HEK293 (cell line): ENCODE results near the gene C11orf54.

Experiments used
- EGR2 ChIP-seq: fragments of 450-650 bp; formaldehyde crosslinking; IDR thresholded peaks from 2 replicates; pipeline ENCODE4 v1.5.1; 2016; ENCODE audit warnings: low read depth, missing biosample characterization, missing genetic modification characterization
- GLI4 ChIP-seq: fragments of 450-650 bp; formaldehyde crosslinking; IDR thresholded peaks from 2 replicates; pipeline ENCODE4 v1.5.1; 2016; ENCODE audit warnings: missing biosample characterization, missing genetic modification characterization
- TCF7L2 ChIP-seq: IDR thresholded peaks from 2 replicates; pipeline ENCODE4 v1.6.1; 2011; ENCODE audit warnings: low read depth, mild to moderate bottlenecking, inconsistent platforms, low read length, moderate library complexity, borderline replicate concordance
- WT1 ChIP-seq: fragments of 450-650 bp; formaldehyde crosslinking; IDR thresholded peaks from 2 replicates; pipeline ENCODE4 v1.5.1; 2016; ENCODE audit warnings: missing biosample characterization, missing genetic modification characterization
- YY1 ChIP-seq: fragments of 450-650 bp; formaldehyde crosslinking; IDR thresholded peaks from 2 replicates; pipeline ENCODE4 v1.5.1; 2018; ENCODE audit warnings: missing biosample characterization, missing genetic modification characterization
- ZBTB20 ChIP-seq: fragments of 450-650 bp; formaldehyde crosslinking; IDR thresholded peaks from 2 replicates; pipeline ENCODE4 v1.5.1; 2016; ENCODE audit warnings: missing biosample characterization, missing genetic modification characterization
- ZBTB21 ChIP-seq: fragments of 450-650 bp; formaldehyde crosslinking; IDR thresholded peaks from 2 replicates; pipeline ENCODE4 v1.5.1; 2017; ENCODE audit warnings: missing biosample characterization, missing genetic modification characterization
- ZNF138 ChIP-seq: fragments of 450-650 bp; formaldehyde crosslinking; IDR thresholded peaks from 2 replicates; pipeline ENCODE4 v1.5.1; 2016; ENCODE audit warnings: missing biosample characterization, missing genetic modification characterization, borderline replicate concordance
- ZNF157 ChIP-seq: fragments of 450-650 bp; formaldehyde crosslinking; IDR thresholded peaks from 2 replicates; pipeline ENCODE4 v1.5.1; 2016; ENCODE audit warnings: missing biosample characterization, missing genetic modification characterization
- ZNF184 ChIP-seq: fragments of 450-650 bp; IDR thresholded peaks from 2 replicates; pipeline ENCODE4 v1.5.1; 2018; ENCODE audit warnings: missing biosample characterization, mild to moderate bottlenecking, missing genetic modification characterization
- ZNF19 ChIP-seq: fragments of 450-650 bp; formaldehyde crosslinking; IDR thresholded peaks from 2 replicates; pipeline ENCODE4; 2016; ENCODE audit warnings: missing biosample characterization, missing genetic modification characterization, low read depth
- ZNF2 ChIP-seq: fragments of 450-650 bp; formaldehyde crosslinking; IDR thresholded peaks from 2 replicates; pipeline ENCODE4 v1.5.1; 2016; ENCODE audit warnings: missing biosample characterization, missing genetic modification characterization
- ZNF202 ChIP-seq: fragments of 450-650 bp; formaldehyde crosslinking; IDR thresholded peaks from 2 replicates; pipeline ENCODE4 v1.5.1; 2016; ENCODE audit warnings: missing biosample characterization, missing genetic modification characterization, borderline replicate concordance
- ZNF274 ChIP-seq, 2 experiments: fragments of 200-500 bp in 1 of 2; fragments of 450-650 bp in 1 of 2; sonication (Bioruptor generic) in 1 of 2; formaldehyde crosslinking in 1 of 2; IDR thresholded peaks; 2 replicates each; pipeline versions ENCODE4 v1.5.1 to v1.6.1; 2014 to 2016; ENCODE audit warnings: borderline replicate concordance in 1 of 2, inconsistent platforms in 1 of 2, low read length in 1 of 2, missing biosample characterization in 1 of 2, missing genetic modification characterization in 1 of 2
- ZNF350 ChIP-seq: fragments of 450-650 bp; formaldehyde crosslinking; IDR thresholded peaks from 2 replicates; pipeline ENCODE4 v1.5.0; 2017; ENCODE audit warnings: missing biosample characterization, mild to moderate bottlenecking, missing genetic modification characterization
- ZNF416 ChIP-seq: fragments of 450-650 bp; formaldehyde crosslinking; IDR thresholded peaks from 2 replicates; pipeline ENCODE4 v1.5.1; 2016; ENCODE audit warnings: missing biosample characterization, missing genetic modification characterization
- ZNF423 ChIP-seq: fragments of 450-650 bp; formaldehyde crosslinking; IDR thresholded peaks from 2 replicates; pipeline ENCODE4 v1.5.1; 2016; ENCODE audit warnings: missing biosample characterization, missing genetic modification characterization
- ZNF501 ChIP-seq: fragments of 450-650 bp; formaldehyde crosslinking; IDR thresholded peaks from 2 replicates; pipeline ENCODE4 v1.5.1; 2016; ENCODE audit warnings: missing biosample characterization, missing genetic modification characterization
- ZNF544 ChIP-seq: fragments of 450-650 bp; formaldehyde crosslinking; IDR thresholded peaks from 2 replicates; pipeline ENCODE4 v1.5.0; 2017; ENCODE audit warnings: missing biosample characterization, missing genetic modification characterization
- ZNF600 ChIP-seq: fragments of 450-650 bp; formaldehyde crosslinking; IDR thresholded peaks from 2 replicates; pipeline ENCODE4 v1.5.1; 2016; ENCODE audit warnings: missing biosample characterization, missing genetic modification characterization
- ZNF621 ChIP-seq: fragments of 450-650 bp; formaldehyde crosslinking; IDR thresholded peaks from 2 replicates; pipeline ENCODE4 v1.5.1; 2017; ENCODE audit warnings: missing biosample characterization, missing genetic modification characterization
- ZNF623 ChIP-seq: fragments of 450-650 bp; formaldehyde crosslinking; IDR thresholded peaks from 2 replicates; pipeline ENCODE4 v1.5.1; 2016; ENCODE audit warnings: missing biosample characterization, missing genetic modification characterization
- ZNF629 ChIP-seq: fragments of 450-650 bp; formaldehyde crosslinking; IDR thresholded peaks from 2 replicates; pipeline ENCODE4 v1.5.1; 2017; ENCODE audit warnings: missing biosample characterization, missing genetic modification characterization
- ZNF76 ChIP-seq: fragments of 450-650 bp; formaldehyde crosslinking; IDR thresholded peaks from 2 replicates; pipeline ENCODE4; 2016; ENCODE audit warnings: low read depth, missing biosample characterization, missing genetic modification characterization, borderline replicate concordance
- TF ChIP-seq, protein P1 (sequence below): fragments of 450-650 bp; formaldehyde crosslinking; IDR thresholded peaks from 2 replicates; pipeline ENCODE4 v1.5.1; 2016; ENCODE audit warnings: missing biosample characterization, missing genetic modification characterization, borderline replicate concordance
- TF ChIP-seq, protein P2 (sequence below): fragments of 450-650 bp; formaldehyde crosslinking; IDR thresholded peaks from 2 replicates; pipeline ENCODE4 v1.5.1; 2016; ENCODE audit warnings: missing biosample characterization, missing genetic modification characterization
- TF ChIP-seq, protein P3 (sequence below): fragments of 450-650 bp; formaldehyde crosslinking; IDR thresholded peaks from 2 replicates; pipeline ENCODE4; 2016; ENCODE audit warnings: missing biosample characterization, missing genetic modification characterization
- TF ChIP-seq, protein P4 (sequence below): fragments of 450-650 bp; formaldehyde crosslinking; IDR thresholded peaks from 2 replicates; pipeline ENCODE4 v1.5.1; 2016; ENCODE audit warnings: missing biosample characterization, missing genetic modification characterization
- TF ChIP-seq, protein P5 (sequence below): sonication (generic); formaldehyde crosslinking; IDR thresholded peaks from 2 replicates; pipeline ENCODE4 v1.8.1; 2022; ENCODE audit warnings: mild to moderate bottlenecking, moderate library complexity, missing genetic modification reagents

Gene C11orf54

DNA sequence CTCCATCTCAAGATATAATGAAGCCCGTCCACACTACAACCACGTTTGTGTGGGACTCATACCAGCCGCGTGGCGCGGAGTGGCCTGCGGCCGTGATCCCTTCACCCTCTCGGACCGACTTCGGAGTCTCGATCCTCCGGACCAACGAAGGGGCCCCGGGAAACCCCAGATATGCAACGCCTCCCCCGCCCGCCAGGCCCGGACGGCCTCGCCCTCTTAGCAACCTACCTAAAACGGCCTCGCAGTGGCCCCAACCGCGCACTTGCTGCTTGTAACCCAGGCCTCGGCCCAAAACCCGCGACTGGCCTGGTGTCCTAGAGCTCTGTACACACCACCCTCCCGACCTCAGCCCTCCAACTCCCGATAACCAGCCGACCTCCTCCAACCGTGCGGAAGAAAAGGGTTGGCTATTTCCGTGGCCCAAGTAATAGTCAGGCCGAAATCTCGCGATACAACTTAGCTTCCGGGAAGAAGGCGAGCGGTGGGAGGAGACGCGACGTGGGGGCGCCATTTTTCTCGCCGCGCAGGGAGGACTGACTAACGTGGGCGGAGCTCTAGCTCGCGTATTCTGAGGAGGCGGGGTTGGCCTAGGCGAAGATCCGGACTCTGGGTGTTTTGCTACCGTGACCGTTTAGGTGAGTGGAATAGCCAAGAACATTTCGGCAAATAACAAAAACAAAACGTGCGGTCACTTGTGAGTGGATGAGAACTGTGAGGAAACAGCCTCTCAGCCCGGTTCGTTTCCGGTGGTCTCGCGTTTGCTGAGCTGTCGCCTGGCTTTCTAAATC lies at the start of gene C11orf54, which contains the start of gene TAF1D (continued):
- TF ChIP-seq, protein P1, sequence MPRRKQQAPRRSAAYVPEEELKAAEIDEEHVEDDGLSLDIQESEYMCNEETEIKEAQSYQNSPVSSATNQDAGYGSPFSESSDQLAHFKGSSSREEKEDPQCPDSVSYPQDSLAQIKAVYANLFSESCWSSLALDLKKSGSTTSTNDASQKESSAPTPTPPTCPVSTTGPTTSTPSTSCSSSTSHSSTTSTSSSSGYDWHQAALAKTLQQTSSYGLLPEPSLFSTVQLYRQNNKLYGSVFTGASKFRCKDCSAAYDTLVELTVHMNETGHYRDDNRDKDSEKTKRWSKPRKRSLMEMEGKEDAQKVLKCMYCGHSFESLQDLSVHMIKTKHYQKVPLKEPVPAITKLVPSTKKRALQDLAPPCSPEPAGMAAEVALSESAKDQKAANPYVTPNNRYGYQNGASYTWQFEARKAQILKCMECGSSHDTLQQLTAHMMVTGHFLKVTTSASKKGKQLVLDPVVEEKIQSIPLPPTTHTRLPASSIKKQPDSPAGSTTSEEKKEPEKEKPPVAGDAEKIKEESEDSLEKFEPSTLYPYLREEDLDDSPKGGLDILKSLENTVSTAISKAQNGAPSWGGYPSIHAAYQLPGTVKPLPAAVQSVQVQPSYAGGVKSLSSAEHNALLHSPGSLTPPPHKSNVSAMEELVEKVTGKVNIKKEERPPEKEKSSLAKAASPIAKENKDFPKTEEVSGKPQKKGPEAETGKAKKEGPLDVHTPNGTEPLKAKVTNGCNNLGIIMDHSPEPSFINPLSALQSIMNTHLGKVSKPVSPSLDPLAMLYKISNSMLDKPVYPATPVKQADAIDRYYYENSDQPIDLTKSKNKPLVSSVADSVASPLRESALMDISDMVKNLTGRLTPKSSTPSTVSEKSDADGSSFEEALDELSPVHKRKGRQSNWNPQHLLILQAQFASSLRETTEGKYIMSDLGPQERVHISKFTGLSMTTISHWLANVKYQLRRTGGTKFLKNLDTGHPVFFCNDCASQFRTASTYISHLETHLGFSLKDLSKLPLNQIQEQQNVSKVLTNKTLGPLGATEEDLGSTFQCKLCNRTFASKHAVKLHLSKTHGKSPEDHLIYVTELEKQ (tag by site-specific recombination): no peak
- 0 out of 2 replicates have a peak, but pooled peaks have one; percentile 36 for TF ChIP-seq YY1 (tag by site-specific recombination)
- TF ChIP-seq ZBTB20 (tag by site-specific recombination): peak; percentile 97
- TF ChIP-seq, protein P2, sequence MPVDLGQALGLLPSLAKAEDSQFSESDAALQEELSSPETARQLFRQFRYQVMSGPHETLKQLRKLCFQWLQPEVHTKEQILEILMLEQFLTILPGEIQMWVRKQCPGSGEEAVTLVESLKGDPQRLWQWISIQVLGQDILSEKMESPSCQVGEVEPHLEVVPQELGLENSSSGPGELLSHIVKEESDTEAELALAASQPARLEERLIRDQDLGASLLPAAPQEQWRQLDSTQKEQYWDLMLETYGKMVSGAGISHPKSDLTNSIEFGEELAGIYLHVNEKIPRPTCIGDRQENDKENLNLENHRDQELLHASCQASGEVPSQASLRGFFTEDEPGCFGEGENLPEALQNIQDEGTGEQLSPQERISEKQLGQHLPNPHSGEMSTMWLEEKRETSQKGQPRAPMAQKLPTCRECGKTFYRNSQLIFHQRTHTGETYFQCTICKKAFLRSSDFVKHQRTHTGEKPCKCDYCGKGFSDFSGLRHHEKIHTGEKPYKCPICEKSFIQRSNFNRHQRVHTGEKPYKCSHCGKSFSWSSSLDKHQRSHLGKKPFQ (tag by site-specific recombination): peak; percentile 24; the same call in 1 of the 2 replicates
- TF ChIP-seq ZNF202 (tag by site-specific recombination): no peak
- TF ChIP-seq ZNF600: no peak
- peak; percentile 29; the same call in 1 of the 2 replicates for TF ChIP-seq ZNF623 (tag by site-specific recombination)
- no peak for TF ChIP-seq ZBTB21 (tag by site-specific recombination)
- TF ChIP-seq WT1: no peak
- TF ChIP-seq ZNF138: no peak
- TF ChIP-seq ZNF184 (tag by site-specific recombination): no peak
- peak; percentile 83 for TF ChIP-seq EGR2 (tag by site-specific recombination)
- no peak for TF ChIP-seq ZNF423
- TF ChIP-seq ZNF76 (tag by site-specific recombination): no peak
- TF ChIP-seq, protein P3, sequence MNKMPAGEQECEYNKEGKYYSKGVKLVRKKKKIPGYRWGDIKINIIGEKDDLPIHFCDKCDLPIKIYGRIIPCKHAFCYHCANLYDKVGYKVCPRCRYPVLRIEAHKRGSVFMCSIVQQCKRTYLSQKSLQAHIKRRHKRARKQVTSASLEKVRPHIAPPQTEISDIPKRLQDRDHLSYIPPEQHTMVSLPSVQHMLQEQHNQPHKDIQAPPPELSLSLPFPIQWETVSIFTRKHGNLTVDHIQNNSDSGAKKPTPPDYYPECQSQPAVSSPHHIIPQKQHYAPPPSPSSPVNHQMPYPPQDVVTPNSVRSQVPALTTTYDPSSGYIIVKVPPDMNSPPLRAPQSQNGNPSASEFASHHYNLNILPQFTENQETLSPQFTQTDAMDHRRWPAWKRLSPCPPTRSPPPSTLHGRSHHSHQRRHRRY (tag by site-specific recombination): no peak
- TF ChIP-seq GLI4 (tag by site-specific recombination): peak; percentile 62; the same call in 1 of the 2 replicates
- TF ChIP-seq, protein P4, sequence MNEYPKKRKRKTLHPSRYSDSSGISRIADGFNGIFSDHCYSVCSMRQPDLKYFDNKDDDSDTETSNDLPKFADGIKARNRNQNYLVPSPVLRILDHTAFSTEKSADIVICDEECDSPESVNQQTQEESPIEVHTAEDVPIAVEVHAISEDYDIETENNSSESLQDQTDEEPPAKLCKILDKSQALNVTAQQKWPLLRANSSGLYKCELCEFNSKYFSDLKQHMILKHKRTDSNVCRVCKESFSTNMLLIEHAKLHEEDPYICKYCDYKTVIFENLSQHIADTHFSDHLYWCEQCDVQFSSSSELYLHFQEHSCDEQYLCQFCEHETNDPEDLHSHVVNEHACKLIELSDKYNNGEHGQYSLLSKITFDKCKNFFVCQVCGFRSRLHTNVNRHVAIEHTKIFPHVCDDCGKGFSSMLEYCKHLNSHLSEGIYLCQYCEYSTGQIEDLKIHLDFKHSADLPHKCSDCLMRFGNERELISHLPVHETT: no peak
- no peak for TF ChIP-seq ZNF157 (tag by site-specific recombination)
- TF ChIP-seq ZNF621 (tag by site-specific recombination): no peak
- no peak for TF ChIP-seq ZNF629 (tag by site-specific recombination)
- TF ChIP-seq ZNF350: no peak
- TF ChIP-seq ZNF19 (tag by site-specific recombination): no peak
- no peak for TF ChIP-seq ZNF544 (tag by site-specific recombination)
- no peak for TF ChIP-seq TCF7L2
- TF ChIP-seq, protein P5, sequence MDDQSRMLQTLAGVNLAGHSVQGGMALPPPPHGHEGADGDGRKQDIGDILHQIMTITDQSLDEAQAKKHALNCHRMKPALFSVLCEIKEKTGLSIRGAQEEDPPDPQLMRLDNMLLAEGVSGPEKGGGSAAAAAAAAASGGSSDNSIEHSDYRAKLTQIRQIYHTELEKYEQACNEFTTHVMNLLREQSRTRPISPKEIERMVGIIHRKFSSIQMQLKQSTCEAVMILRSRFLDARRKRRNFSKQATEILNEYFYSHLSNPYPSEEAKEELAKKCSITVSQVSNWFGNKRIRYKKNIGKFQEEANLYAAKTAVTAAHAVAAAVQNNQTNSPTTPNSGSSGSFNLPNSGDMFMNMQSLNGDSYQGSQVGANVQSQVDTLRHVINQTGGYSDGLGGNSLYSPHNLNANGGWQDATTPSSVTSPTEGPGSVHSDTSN (CRISPR knock-in tag): peak; percentile 18; the same call in 1 of the 2 replicates
- peak; percentile 74; the same call in 1 of the 2 replicates for TF ChIP-seq ZNF501 (tag by site-specific recombination)
- no peak for TF ChIP-seq ZNF274 (IDR thresholded peaks at IDR 0.05; ENCODE audit: low read length)
- no peak for TF ChIP-seq ZNF274 (tag by site-specific recombination; IDR thresholded peaks at IDR 0.05; ENCODE audit: borderline replicate concordance)
- TF ChIP-seq ZNF416: no peak
- TF ChIP-seq ZNF2 (tag by site-specific recombination): peak; percentile 55; the same call in 1 of the 2 replicates
